HepG2 (cell line): ENCODE results near the gene CRYM. TPM values are rescaled to one million over a fixed set of nuclear protein-coding genes. Genes with fewer than 3 reads are reported as not detected.

ENCODE experiments used
- ASH2L ChIP-seq: fragments of 300-600, 200-600 bp; sonication (generic); IDR thresholded peaks from 2 replicates; pipeline ENCODE4 v1.7.0; 2017; ENCODE audit warnings: low read depth, mild to moderate bottlenecking, moderate library complexity, mixed read lengths, low read length; ENCODE audit not compliant: insufficient read length
- CBFB ChIP-seq: sonication (generic); formaldehyde crosslinking; IDR thresholded peaks from 2 replicates; pipeline ENCODE4 v1.4.0; 2020; ENCODE audit warnings: missing genetic modification reagents
- HHEX ChIP-seq: IDR thresholded peaks from 2 replicates; pipeline ENCODE4 v1.6.1; 2016; ENCODE audit warnings: control low read depth
- KLF6 ChIP-seq: IDR thresholded peaks from 2 replicates; pipeline ENCODE4 v1.8.0; 2016; ENCODE audit warnings: missing biosample characterization, missing genetic modification reagents
- NKX3-1 ChIP-seq: sonication (generic); formaldehyde crosslinking; IDR thresholded peaks from 2 replicates; pipeline ENCODE4 v1.5.0; 2020; ENCODE audit warnings: missing genetic modification reagents
- NRL ChIP-seq: sonication (generic); formaldehyde crosslinking; IDR thresholded peaks from 2 replicates; pipeline ENCODE4 v1.5.0; 2020; ENCODE audit warnings: missing genetic modification reagents, mild to moderate bottlenecking, moderate library complexity, borderline replicate concordance
- PHF5A ChIP-seq: IDR thresholded peaks from one replicate; pipeline ENCODE4 v1.6.1; 2018; ENCODE audit warnings: low read depth, missing genetic modification reagents; ENCODE audit not compliant: unreplicated experiment
- RAD51 ChIP-seq: fragments of 450-650 bp; IDR thresholded peaks from 2 replicates; pipeline ENCODE4 v1.6.1; 2016; ENCODE audit warnings: borderline replicate concordance
- RFXANK ChIP-seq: IDR thresholded peaks from 2 replicates; pipeline ENCODE4 v1.6.1; 2016
- SMC3 ChIP-seq: IDR thresholded peaks from 2 replicates; pipeline ENCODE4 v1.6.1; 2011; ENCODE audit warnings: low read length, improper control_type of control experiment
- SP5 ChIP-seq: IDR thresholded peaks from 2 replicates; pipeline ENCODE4 v1.6.1; 2016; ENCODE audit warnings: low read depth, borderline replicate concordance
- ZNF180 ChIP-seq: sonication (generic); formaldehyde crosslinking; IDR thresholded peaks from 2 replicates; pipeline ENCODE4 v1.4.0; 2020; ENCODE audit warnings: low read depth, missing genetic modification reagents, borderline replicate concordance
- ZNF234 ChIP-seq: sonication (generic); formaldehyde crosslinking; conservative IDR thresholded peaks from 2 replicates; pipeline ENCODE4 v1.5.1; 2020; ENCODE audit warnings: mild to moderate bottlenecking, missing genetic modification reagents
- ZNF512 ChIP-seq: sonication (generic); formaldehyde crosslinking; IDR thresholded peaks from 2 replicates; pipeline ENCODE4 v1.4.0; 2020; ENCODE audit warnings: mild to moderate bottlenecking, missing genetic modification reagents
- ZNF703 ChIP-seq: sonication (generic); formaldehyde crosslinking; IDR thresholded peaks from 2 replicates; pipeline ENCODE4 v1.5.1; 2020; ENCODE audit warnings: missing genetic modification reagents, mild to moderate bottlenecking, moderate library complexity, borderline replicate concordance
- ZNF776 ChIP-seq: sonication (generic); formaldehyde crosslinking; IDR thresholded peaks from 2 replicates; pipeline ENCODE4 v1.4.0; 2020; ENCODE audit warnings: mild to moderate bottlenecking, missing genetic modification reagents
- ZNF850 ChIP-seq: sonication (generic); formaldehyde crosslinking; conservative IDR thresholded peaks from 2 replicates; pipeline ENCODE4 v1.9.0; 2021; ENCODE audit warnings: mild to moderate bottlenecking, missing genetic modification reagents
- polyA plus RNA-seq, 8 experiments: library from polyadenylated mRNA; depleted of rRNA in 3 of 8; stranded (reverse) in 7 of 8; unstranded in 1 of 8; fragments of >200 nt; fragmentation: Illumina TruSeq in 4 of 8; extraction: Trizol in 4 of 8; gene quantifications; 2 replicates each; pipeline versions ENCODE4 v1.2.1 to v1.2.3, GENCODE V29; 2011 to 2016; ENCODE audit warnings: low read depth in 4 of 8, missing spikeins in 1 of 8, mixed read lengths in 1 of 8; ENCODE audit not compliant: insufficient read depth in 1 of 8
- total RNA-seq, 5 experiments: library from RNA; depleted of rRNA; stranded (reverse); fragments of >200 nt; fragmentation: Illumina TruSeq; extraction: Trizol; gene quantifications; 2 replicates each; pipeline ENCODE4 v1.2.3, GENCODE V29; 2016; ENCODE audit warnings: low read depth in 1 of 5
- TF ChIP-seq, protein P1 (sequence below): sonication (generic); formaldehyde crosslinking; IDR thresholded peaks from 2 replicates; pipeline ENCODE4 v1.4.0; 2020; ENCODE audit warnings: missing genetic modification reagents
- TF ChIP-seq, protein P2 (sequence below): sonication (generic); formaldehyde crosslinking; IDR thresholded peaks from 2 replicates; pipeline ENCODE4 v1.4.0; 2020; ENCODE audit warnings: mild to moderate bottlenecking, missing genetic modification reagents

Gene CRYM
- total and polyA plus RNA-seq, 2 of the 13 experiments (the other 11 are each of a cell fraction or from before 2014, with no cell fraction given) = 1.9 to 2.2 TPM

GRCh38 chr16:21277927-21278706 lies at the start of gene CRYM (continued):
- TF ChIP-seq RAD51 (no peak), ZNF850 (CRISPR knock-in tag) (no peak), SMC3 (peak; percentile 66; the same call in 1 of the 2 replicates), ZNF512 (CRISPR knock-in tag) (peak; percentile 71), NRL (CRISPR knock-in tag) (peak; percentile 86), NKX3-1 (CRISPR knock-in tag) (no peak), ZNF776 (CRISPR knock-in tag) (peak; percentile 79), CBFB (no peak), ZNF703 (CRISPR knock-in tag) (no peak), ZNF180 (CRISPR knock-in tag) (no peak), RFXANK (CRISPR knock-in tag) (no peak), KLF6 (0 out of 2 replicates have a peak, but pooled peaks have one; percentile 34), SP5 (CRISPR knock-in tag) (peak; percentile 99), ZNF234 (CRISPR knock-in tag) (no peak; the same call in 1 of the 2 replicates), PHF5A (CRISPR knock-in tag) (no peak), HHEX (CRISPR knock-in tag) (no peak), ASH2L (peak; percentile 69)
- TF ChIP-seq, protein P1, sequence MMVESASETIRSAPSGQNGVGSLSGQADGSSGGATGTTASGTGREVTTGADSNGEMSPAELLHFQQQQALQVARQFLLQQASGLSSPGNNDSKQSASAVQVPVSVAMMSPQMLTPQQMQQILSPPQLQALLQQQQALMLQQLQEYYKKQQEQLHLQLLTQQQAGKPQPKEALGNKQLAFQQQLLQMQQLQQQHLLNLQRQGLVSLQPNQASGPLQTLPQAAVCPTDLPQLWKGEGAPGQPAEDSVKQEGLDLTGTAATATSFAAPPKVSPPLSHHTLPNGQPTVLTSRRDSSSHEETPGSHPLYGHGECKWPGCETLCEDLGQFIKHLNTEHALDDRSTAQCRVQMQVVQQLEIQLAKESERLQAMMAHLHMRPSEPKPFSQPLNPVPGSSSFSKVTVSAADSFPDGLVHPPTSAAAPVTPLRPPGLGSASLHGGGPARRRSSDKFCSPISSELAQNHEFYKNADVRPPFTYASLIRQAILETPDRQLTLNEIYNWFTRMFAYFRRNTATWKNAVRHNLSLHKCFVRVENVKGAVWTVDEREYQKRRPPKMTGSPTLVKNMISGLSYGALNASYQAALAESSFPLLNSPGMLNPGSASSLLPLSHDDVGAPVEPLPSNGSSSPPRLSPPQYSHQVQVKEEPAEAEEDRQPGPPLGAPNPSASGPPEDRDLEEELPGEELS (CRISPR knock-in tag) = peak; percentile 54; the same call in 1 of the 2 replicates
- TF ChIP-seq, protein P2, sequence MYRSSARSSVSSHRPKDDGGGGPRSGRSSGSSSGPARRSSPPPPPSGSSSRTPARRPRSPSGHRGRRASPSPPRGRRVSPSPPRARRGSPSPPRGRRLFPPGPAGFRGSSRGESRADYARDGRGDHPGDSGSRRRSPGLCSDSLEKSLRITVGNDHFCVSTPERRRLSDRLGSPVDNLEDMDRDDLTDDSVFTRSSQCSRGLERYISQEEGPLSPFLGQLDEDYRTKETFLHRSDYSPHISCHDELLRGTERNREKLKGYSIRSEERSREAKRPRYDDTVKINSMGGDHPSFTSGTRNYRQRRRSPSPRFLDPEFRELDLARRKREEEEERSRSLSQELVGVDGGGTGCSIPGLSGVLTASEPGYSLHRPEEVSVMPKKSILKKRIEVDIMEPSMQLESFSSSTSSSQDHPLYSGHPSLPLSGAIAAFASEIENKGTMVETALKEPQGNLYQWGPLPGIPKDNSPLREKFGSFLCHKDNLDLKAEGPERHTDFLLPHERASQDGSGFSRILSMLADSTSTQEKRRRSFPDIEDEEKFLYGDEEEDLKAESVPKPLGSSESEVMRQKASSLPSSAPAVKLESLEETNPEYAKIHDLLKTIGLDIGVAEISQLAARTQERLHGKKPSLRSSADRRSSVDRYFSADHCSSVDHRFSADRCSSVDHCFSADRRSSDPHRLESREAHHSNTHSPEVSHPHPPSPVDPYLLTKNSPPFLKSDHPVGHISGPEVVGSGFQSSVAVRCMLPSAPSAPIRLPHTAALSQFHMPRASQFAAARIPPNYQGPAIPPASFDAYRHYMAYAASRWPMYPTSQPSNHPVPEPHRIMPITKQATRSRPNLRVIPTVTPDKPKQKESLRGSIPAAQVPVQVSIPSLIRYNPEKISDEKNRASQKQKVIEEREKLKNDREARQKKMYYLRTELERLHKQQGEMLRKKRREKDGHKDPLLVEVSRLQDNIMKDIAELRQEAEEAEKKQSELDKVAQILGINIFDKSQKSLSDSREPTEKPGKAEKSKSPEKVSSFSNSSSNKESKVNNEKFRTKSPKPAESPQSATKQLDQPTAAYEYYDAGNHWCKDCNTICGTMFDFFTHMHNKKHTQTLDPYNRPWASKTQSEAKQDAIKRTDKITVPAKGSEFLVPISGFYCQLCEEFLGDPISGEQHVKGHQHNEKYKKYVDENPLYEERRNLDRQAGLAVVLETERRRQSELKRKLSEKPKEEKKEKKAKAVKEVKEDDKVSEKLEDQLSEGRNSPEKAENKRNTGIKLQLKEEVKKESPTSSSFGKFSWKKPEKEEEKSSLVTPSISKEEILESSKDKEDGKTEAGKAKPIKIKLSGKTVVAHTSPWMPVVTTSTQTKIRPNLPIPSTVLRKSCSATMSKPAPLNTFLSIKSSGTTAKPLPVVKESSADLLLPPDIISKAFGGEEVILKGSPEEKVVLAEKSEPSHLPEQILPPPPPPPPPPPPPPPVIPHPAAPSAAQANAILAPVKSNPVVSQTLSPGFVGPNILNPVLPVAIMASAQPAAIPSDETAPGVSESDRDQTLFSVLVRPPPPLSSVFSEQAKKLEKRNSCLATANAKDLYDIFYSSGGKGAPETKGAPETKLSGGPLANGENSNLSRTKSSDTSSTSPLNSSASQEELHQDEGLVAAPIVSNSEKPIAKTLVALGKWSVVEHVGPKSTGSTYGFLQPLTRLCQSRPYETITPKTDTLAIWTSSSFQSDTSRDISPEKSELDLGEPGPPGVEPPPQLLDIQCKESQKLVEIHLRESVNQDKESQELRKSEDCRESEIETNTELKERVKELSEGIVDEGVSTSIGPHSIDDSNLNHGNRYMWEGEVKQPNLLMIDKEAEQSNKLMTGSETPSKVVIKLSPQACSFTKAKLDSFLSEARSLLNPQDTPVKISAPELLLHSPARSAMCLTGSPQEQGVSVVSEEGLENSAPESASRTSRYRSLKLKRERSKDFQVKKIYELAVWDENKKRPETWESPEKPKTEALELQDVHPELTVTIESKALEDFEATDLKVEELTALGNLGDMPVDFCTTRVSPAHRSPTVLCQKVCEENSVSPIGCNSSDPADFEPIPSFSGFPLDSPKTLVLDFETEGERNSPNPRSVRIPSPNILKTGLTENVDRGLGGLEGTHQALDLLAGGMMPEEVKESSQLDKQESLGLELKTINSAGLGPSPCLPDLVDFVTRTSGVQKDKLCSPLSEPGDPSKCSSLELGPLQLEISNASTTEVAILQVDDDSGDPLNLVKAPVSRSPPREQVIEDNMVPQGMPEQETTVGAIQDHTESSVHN (CRISPR knock-in tag) = 0 out of 2 replicates have a peak, but pooled peaks have one; percentile 34
